Measurements from ENCODE around the gene FGFR3.

- TF ChIP-seq CTCF (IDR thresholded peaks at IDR 0.05) (no peak), POLR2A (IDR thresholded peaks at IDR 0.05) (no peak)
Observed at GRCh38 chr4:1854752-1855151, 61.7 kb downstream of the FGFR3 start.

Measured in thyroid gland (tissue), 4 donors.